HG02938 (cell line): Measurements from ENCODE around the gene LRRC23.
"Not testable (repeated sequence)": the region's sequence is repeated elsewhere in the genome, so short reads cannot be mapped to it uniquely, and the experiment has no call there.

Experiments
- ATAC-seq: cut with Tn5 transposase; IDR thresholded peaks from one replicate; pipeline ENCODE4 v1.9.1; 2021; ENCODE audit warnings: mild to moderate bottlenecking, moderate library complexity; ENCODE audit not compliant: unreplicated experiment

The LRRC23 gene

DNA sequence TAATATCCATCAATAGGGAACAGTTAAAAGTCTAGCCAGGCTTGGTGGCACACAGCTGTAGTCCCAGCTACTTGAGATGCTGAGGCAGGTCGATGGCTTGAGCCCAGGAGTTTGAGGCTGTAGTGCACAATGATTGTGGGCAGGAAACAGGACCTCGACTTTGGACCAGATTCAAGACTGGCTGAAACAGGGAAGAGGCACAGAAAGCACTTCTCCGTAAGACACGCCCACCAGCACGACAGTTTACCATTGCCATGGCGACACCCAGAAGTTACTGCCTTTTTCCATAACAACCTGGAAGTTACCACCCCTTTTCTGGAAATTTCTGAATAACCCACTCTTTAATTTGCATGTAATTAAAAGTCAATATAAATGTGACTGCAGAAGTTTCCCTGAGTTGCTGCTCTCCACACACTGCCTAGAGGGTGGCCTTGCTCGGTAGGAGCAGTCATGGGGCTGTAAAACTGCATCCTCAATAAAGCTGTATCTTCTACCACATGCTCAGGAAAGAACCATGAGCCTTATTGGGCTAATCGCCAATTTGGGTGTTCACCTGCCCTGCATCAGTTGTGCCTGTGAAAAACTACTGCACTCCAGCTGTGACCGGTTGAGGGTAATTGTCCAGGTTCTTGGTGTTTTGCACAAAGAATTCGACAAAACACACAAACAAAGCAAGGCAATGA is 4.6 kb upstream of the LRRC23 start:
- ATAC-seq = no peak

DNA sequence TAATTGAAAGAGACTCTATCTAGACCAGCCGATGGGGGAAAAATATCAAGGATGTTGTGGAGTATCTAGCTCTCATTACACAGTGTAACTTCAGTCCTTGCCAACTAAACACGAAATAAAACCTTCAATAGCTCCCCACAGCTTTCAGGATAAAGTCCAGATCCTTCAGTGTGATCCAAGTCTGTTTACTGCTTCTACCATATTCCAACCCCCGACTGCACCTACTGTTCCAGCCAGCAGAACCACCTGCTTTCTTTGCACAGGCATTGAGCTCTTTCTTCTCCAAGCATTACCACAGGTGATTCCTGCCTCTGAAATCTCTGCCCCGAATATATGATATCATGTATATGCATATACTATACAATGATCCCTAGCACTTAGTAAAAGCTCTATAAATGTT is 2.2 kb upstream of the LRRC23 start:
- no peak for ATAC-seq

DNA sequence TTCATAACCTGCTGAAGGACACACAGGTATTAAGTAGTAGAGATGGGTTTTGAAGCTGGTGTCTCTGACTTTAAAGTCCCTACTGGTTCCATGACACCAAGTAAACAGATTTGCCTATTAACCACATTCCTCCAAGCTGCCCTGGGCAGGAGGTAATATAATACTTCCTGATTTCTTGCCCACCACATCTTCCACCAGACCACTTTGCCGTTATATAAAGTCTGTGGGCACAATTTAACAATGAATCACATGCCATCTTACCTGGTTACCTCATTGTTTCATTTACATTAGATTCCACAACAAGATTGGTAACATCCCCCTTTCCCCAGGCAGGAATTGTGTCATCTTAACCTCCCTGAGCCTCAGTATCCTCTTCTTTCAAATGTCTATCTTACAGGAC is 900 bp upstream of the LRRC23 start:
- no peak for ATAC-seq

DNA sequence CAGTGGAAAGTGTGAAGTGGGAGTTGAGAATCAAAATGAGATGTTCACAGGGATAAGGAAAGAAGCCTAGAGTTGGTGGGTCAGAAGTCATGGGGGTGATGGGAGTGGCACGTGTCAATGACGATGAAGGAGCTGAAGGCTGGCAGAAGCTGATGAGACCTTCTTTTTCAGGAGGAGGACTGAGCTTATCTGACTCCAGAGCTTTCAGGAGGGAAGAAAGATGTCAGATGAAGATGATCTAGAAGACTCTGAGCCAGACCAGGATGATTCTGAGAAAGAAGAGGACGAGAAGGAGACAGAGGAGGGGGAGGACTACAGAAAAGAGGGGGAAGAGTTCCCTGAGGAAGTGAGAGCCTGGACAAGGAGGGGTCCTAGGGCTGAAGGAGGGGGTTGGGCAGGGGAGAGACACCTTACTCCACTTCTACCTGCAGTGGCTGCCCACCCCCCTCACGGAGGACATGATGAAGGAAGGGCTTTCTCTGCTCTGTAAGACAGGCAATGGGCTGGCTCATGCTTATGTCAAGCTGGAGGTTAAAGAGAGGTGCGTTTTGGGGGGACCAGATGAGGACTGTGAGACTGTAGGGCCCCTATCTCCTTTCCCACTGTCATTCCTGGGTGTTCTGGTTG is 905 bp downstream of the LRRC23 start:
- ATAC-seq = no peak

DNA sequence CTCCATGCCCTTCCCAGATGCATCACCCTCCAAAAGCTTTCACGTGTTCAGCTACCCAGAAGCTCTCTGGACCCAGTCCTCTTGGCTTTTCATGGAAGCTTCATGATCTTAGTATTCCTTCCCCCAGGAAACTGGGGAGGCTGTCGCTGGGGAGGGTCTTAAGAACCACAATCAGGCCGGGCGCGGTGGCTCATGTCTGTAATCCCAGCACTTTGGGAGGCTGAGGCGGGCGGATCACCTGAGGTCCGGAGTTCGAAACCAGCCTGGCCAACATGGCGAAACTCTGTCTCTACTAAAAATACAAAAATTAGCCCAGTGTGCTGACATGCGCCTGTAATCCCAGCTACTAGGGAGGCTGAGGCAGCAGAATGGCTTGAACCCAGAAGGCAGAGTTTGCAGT is 3.5 kb downstream of the LRRC23 start:
- ATAC-seq = not testable (repeated sequence)

DNA sequence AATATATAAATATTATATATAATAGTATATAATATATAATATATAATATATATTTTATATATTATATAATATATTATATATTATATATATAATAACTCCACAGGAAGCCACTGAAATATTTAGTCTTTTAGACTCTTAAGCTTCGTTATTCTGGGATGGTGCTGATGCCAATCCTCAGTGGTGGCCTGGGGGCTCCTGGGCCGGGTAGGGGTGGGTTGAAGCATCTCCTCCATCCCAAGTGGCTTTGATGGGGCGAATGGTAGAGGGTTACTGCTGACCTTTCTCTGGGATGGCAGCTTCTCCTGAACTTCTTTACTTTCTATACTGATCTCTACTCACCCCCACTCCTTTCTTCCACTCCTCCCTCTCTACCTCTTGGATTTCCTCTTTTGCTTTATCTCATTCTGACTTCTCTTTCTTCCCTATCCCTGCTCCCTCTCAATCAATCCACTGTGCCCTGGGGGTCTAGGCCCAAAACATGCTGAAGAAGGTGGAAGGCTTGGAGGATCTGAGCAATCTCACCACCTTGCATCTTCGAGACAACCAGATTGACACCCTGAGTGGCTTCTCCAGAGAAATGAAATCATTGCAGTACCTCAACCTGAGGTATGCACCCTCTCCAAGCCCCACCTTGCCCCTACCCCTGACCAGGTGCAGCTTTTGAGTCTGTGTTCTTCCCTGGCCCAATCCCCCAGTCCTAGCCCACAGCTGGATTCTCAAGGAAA is 5.0 kb downstream of the LRRC23 start:
- no peak for ATAC-seq

DNA sequence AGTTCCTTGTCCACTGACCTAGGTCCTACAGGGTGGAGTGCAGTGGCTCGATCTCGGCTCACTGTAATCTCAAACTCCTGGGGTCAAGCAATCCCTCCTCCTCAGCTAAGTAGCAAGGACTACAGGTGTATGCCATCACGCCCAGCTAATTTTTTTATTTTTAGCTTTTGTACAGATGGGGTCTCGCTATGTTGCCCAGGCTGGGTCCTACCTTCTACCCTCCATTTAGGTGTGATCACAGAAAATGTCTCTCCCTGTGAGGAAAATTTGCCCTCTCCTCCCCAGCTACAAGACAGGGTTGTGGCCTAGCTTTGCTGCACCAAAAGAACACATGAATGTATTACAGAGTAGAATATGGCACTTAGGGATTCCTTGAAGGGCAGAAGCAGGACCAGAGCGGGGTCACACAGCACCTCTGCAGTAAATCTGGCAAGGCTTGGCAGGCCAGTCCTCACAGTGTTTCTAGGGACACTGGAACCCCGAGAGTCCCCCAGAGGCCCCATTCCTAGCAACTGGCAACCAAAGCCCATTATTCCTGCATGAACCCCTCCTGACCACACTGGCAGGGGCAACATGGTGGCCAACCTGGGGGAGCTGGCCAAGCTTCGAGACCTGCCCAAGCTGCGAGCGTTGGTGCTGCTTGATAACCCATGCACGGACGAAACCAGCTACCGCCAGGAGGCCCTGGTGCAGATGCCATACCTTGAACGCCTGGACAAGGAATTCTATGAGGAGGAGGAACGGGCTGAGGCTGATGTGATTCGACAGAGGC is 7.7 kb downstream of the LRRC23 start:
- no peak for ATAC-seq

DNA sequence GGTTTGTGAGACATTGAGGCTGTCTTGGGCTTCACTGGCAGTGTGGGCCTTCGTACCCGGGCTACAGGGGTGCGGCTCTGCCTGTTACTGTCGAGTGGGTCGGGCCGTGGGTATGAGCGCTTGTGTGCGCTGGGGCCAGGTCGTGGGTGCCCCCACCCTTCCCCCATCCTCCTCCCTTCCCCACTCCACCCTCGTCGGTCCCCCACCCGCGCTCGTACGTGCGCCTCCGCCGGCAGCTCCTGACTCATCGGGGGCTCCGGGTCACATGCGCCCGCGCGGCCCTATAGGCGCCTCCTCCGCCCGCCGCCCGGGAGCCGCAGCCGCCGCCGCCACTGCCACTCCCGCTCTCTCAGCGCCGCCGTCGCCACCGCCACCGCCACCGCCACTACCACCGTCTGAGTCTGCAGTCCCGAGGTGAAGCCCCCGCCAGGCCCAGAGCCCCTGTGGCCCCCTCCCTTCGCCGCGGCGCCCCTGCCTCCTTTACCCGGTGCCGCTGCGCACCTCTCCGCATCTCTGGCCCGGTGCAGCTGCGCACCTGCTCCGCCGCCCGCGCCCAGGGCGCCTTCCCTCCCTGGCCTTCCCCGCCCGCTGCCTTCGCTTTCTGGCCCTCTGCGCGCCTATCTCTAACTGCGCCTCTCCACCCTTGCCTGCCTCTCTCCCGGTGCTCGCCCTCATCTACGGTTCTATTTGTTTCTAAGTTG is 9.8 kb downstream of the LRRC23 start, which contains the start of gene ENO2:
TSS of gene ENO2 (plus strand) at position 335 of the 701 bp plus-strand sequence. CDS start 1,253 bp downstream, outside the sequence.
- no peak for ATAC-seq

DNA sequence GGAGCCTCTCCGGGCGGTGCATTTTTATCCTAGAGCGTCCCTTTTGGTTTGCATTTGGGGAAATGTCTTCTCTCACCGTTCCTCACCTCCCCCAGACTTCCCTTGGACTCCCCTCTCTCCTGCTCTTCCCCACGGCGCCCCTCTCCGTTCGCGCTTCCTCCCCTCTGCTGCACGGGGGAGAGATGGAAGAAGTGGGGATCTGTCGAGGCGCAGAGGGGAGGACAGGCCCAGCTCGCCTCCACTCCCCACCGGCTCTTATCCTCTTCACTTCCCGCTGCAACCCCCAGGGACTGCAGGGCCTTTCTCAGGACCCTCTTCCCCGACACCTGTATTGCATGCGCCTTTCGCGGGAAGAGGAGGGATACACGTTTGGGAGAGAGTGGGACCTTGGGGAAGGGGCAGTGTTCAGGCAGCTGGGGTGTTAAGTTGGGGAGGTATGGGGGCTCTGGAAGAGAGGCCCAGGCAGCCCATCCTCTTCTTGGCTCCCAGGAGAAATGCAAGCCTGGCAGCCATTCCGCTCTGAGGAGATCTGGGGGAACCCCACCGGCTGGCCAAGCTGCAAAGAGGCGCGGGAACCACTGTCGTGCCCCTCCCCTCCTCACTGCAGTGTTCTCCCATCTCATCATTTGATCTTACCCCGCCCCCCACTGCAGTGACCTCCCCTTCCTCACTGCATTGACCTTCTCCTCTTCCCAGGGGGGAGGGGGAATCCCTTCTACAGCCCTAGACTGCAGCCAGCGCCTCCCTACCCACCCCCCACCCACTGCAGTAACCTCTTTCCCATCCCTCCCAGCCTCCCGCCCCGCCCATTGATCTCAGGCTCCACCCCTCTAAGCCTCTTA is 10.5 kb downstream of the LRRC23 start:
- ATAC-seq = no peak

DNA sequence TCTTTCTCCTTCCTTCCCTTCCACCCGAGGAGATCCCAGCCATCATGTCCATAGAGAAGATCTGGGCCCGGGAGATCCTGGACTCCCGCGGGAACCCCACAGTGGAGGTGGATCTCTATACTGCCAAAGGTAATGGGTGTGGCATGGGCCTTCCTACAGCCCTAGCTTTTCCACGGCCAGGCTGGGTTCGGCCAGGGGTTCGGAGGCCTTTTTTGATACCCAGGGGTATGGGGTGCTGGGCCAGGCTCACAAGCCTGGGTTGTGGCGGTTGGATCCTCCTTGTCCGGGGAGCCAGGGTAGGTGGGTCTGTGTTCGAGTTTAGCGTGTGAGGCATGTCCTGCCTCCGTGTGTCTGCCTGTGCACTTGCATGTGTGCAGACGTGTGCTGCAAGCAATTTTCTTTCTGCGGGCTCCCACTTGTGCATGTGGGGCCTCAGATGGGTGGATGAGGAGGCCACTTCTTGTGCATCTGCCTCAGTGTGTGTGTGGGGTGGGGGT is 11.2 kb downstream of the LRRC23 start:
- no peak for ATAC-seq

DNA sequence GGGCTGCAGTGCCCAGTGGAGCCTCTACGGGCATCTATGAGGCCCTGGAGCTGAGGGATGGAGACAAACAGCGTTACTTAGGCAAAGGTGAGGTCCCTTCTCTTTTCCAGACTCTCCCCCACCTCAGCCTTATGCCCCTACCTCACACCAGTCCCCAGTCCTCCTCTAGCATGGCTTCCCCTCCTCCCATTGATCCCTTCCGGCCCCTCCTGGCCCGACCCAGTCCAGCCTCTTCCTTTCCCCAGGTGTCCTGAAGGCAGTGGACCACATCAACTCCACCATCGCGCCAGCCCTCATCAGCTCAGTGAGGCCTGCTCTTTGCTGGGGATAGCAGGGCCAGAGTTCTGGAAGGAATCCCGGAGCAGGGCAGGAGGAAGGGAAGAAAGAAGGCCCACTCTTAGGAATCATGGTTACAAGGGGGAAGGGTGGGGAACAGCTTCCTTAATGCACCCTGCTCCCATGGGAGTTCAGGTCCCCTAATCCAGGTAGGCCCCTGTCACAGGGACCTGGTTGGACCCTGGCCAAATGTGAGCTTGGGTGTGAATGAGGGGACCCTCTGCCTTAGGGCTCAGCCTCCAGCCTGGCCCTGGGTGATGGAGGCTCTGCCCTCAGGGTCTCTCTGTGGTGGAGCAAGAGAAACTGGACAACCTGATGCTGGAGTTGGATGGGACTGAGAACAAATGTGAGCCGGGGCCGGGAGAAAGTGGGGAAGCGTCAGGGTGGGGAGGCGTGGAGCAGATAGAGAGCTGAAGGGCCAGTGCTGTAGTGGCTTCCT is 12.0 kb downstream of the LRRC23 start:
- no peak for ATAC-seq

DNA sequence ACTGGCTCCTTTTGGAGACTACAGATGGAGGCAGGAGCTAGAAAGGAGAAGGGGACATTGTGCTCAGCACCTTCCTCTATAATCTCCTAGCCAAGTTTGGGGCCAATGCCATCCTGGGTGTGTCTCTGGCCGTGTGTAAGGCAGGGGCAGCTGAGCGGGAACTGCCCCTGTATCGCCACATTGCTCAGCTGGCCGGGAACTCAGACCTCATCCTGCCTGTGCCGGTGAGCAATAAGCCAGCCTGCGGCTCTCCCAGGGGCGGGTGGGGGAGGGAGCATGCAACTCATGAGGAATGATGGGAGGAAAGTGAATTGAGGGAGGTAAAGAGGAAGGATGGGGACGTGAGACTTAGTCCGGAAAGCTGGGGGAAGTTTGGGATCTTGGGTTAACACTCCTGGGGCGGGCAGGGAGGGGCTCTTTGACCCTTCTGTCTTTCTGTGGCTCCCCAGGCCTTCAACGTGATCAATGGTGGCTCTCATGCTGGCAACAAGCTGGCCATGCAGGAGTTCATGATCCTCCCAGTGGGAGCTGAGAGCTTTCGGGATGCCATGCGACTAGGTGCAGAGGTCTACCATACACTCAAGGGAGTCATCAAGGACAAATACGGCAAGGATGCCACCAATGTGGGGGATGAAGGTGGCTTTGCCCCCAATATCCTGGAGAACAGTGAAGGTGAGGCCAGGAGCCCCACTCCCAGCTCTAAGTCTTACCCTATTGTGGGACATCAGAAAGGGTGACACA is 13.0 kb downstream of the LRRC23 start:
- no peak for ATAC-seq

DNA sequence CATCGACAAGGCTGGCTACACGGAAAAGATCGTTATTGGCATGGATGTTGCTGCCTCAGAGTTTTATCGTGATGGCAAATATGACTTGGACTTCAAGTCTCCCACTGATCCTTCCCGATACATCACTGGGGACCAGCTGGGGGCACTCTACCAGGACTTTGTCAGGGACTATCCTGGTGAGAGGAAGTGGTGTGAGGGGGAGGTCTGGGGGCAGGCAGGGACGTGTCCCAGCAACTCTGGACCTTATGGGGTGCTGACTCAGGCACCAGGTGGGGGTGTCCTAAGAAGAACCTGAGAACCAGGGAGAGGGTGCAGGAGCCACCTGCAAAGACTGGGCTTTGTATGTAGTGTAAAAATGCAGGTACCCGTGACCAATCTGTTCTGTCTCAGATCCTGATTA is 15.0 kb downstream of the LRRC23 start:
- ATAC-seq = no peak

DNA sequence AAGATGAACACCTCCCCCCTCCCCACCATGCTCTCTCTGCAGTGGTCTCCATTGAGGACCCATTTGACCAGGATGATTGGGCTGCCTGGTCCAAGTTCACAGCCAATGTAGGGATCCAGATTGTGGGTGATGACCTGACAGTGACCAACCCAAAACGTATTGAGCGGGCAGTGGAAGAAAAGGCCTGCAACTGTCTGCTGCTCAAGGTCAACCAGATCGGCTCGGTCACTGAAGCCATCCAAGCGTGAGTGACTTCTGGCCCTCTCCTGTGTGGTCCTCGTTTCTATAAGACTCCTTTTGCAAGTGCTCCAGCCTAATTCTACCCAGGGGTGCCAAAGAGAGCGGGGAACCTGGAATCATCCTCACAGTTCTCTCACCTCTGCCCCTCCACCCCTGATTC is 16.9 kb downstream of the LRRC23 start:
- no peak for ATAC-seq

DNA sequence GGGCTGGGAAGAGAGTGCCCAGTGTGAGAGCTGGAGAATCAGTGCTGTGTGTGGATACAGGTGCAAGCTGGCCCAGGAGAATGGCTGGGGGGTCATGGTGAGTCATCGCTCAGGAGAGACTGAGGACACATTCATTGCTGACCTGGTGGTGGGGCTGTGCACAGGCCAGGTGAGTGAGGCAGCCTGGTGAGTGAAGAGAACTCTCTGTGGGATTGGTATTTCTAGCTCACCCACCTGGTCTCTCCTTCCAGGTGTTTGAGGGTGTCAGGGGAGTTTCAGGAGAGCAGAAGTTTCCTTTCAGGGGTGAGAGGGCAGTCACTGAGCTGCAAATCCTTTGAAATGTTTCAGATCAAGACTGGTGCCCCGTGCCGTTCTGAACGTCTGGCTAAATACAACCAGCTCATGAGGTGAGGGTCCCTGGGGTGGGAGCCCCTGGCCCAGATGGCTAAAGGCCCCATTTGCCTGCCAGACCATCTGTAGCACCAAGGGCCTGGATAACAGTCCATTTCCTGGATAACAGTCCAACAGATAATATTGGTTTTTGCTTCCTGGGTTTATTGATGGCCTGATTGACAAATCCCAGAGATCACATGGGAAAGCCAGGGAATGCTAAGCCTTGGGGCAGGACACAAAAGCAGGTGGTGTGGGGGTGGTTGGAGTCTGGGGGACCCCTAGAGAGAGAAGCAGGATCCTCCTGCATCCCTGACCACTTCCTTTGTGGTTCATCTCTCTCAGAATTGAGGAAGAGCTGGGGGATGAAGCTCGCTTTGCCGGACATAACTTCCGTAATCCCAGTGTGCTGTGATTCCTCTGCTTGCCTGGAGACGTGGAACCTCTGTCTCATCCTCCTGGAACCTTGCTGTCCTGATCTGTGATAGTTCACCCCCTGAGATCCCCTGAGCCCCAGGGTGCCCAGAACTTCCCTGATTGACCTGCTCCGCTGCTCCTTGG is 17.6 kb downstream of the LRRC23 start:
- no peak for ATAC-seq

DNA sequence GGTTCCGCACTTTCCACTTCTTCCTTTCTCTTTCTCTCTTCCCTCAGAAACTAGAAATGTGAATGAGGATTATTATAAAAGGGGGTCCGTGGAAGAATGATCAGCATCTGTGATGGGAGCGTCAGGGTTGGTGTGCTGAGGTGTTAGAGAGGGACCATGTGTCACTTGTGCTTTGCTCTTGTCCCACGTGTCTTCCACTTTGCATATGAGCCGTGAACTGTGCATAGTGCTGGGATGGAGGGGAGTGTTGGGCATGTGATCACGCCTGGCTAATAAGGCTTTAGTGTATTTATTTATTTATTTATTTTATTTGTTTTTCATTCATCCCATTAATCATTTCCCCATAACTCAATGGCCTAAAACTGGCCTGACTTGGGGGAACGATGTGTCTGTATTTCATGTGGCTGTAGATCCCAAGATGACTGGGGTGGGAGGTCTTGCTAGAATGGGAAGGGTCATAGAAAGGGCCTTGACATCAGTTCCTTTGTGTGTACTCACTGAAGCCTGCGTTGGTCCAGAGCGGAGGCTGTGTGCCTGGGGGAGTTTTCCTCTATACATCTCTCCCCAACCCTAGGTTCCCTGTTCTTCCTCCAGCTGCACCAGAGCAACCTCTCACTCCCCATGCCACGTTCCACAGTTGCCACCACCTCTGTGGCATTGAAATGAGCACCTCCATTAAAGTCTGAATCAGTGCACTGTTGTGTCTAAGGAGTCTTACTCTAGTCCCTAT is 18.5 kb downstream of the LRRC23 start:
- no peak for ATAC-seq
